Osteoblast (primary cell): ENCODE results near the gene GLRX. TPM values are rescaled to one million over a fixed set of nuclear protein-coding genes. Genes with fewer than 3 reads are reported as not detected.

ENCODE experiments used
- DNase-seq: peaks from one replicate; pipeline ENCODE4 v3.0.0; 2011; ENCODE audit warnings: low spot score, mixed read lengths; ENCODE audit not compliant: insufficient read length; ENCODE audit errors: missing footprints
- H2AFZ ChIP-seq: 2 replicates; pipeline ENCODE4 v1.6.0; 2011; ENCODE audit warnings: mild to moderate bottlenecking, low read length
- H3K27ac ChIP-seq: 2 replicates; pipeline ENCODE4 v1.5.1; 2011; ENCODE audit warnings: mild to moderate bottlenecking, low read depth, low read length, moderate library complexity
- H3K27me3 ChIP-seq: 2 replicates; pipeline ENCODE4 v1.6.0; 2012; ENCODE audit warnings: mild to moderate bottlenecking, control low read depth, inconsistent platforms, low read length, moderate library complexity; ENCODE audit not compliant: insufficient read depth
- H3K36me3 ChIP-seq: 2 replicates; pipeline ENCODE4 v1.5.1; 2011; ENCODE audit warnings: mild to moderate bottlenecking, low read length, control low read depth, moderate library complexity; ENCODE audit not compliant: insufficient read depth
- H3K4me1 ChIP-seq: 2 replicates; pipeline ENCODE4 v1.5.1; 2011; ENCODE audit warnings: mild to moderate bottlenecking, low read length, control low read depth, moderate library complexity; ENCODE audit not compliant: insufficient read depth
- H3K4me2 ChIP-seq: 2 replicates; pipeline ENCODE4 v1.6.0; 2011; ENCODE audit warnings: mild to moderate bottlenecking, low read length; ENCODE audit not compliant: insufficient read depth
- H3K4me3 ChIP-seq: fragments of 200-600 bp; sonication (generic); 3 replicates; pipeline ENCODE4 v1.5.1; 2012; ENCODE audit warnings: mild to moderate bottlenecking, low read length, inconsistent platforms; ENCODE audit not compliant: insufficient read depth
- H3K79me2 ChIP-seq: 2 replicates; pipeline ENCODE4 v1.6.0; 2012; ENCODE audit warnings: mild to moderate bottlenecking, low read length, control low read depth, inconsistent platforms; ENCODE audit not compliant: insufficient read depth
- H3K9me3 ChIP-seq: 2 replicates; pipeline ENCODE4 v1.5.1; 2011; ENCODE audit warnings: low read depth, low read length, control low read depth
- H4K20me1 ChIP-seq: 2 replicates; pipeline ENCODE4 v1.6.0; 2012; ENCODE audit warnings: mild to moderate bottlenecking, low read length, control low read depth; ENCODE audit not compliant: insufficient read depth
- CTCF ChIP-seq: IDR thresholded peaks from 2 replicates; pipeline ENCODE4 v1.5.1; 2011; ENCODE audit warnings: mild to moderate bottlenecking, low read depth, low read length, moderate library complexity; ENCODE audit errors: extremely low read depth
- total RNA-seq: library from RNA; depleted of rRNA; stranded (reverse); fragments of >200 nt; gene quantifications from 2 replicates; pipeline ENCODE4 v1.2.3, GENCODE V29; 2012

Gene GLRX
- total RNA-seq, 1 donor: 59.0 TPM

- Histone ChIP-seq H4K20me1 (peaks cover 17% of the 10 kb centered on the region), H3K9me3 (no peaks in the 10 kb centered on the region), H3K4me3 (peak overlapping the region; percentile 82), H3K79me2 (peaks cover 53% of the 10 kb centered on the region), H3K27ac (peak overlapping the region; percentile 98), H2AFZ (peak overlapping the region; percentile 75), H3K36me3 (peaks cover 2% of the 10 kb centered on the region), H3K27me3 (no peaks in the 10 kb centered on the region), H3K4me2 (peak overlapping the region; percentile 98), H3K4me1 (peaks cover 59% of the 10 kb centered on the region)
- TF ChIP-seq CTCF: no peak
- DNase-seq: no peak
Observed at GRCh38 chr5:95822043-95822541, 434 bp downstream of the GLRX start.

- peaks cover 23% of the 10 kb centered on the region for H4K20me1 ChIP-seq
- H3K79me2 ChIP-seq: peaks cover 60% of the 10 kb centered on the region
- H3K4me3 ChIP-seq: peak overlapping the region; percentile 82
- H3K9me3 ChIP-seq: no peaks in the 10 kb centered on the region
- TF ChIP-seq CTCF: no peak
- peak overlapping the region; percentile 98 for H3K27ac ChIP-seq
- H3K4me1 ChIP-seq: peaks cover 60% of the 10 kb centered on the region
- H3K36me3 ChIP-seq: peaks cover 9% of the 10 kb centered on the region
- no peaks in the 10 kb centered on the region for H3K27me3 ChIP-seq
- no peak overlapping the region for H2AFZ ChIP-seq
- DNase-seq: no peak
- peak overlapping the region; percentile 98 for H3K4me2 ChIP-seq
Observed at GRCh38 chr5:95821110-95822021, 1.2 kb downstream of the GLRX start.

- Histone ChIP-seq H3K27ac (peak overlapping the region; percentile 61), H3K9me3 (no peaks in the 10 kb centered on the region), H4K20me1 (peaks cover 27% of the 10 kb centered on the region), H3K4me2 (peak overlapping the region; percentile 73), H3K36me3 (peaks cover 32% of the 10 kb centered on the region), H3K27me3 (no peaks in the 10 kb centered on the region), H3K4me1 (peaks cover 48% of the 10 kb centered on the region), H3K4me3 (peak overlapping the region; percentile 29), H3K79me2 (peaks cover 74% of the 10 kb centered on the region), H2AFZ (no peak overlapping the region)
- DNase-seq: no peak
- no peak for TF ChIP-seq CTCF
Observed at GRCh38 chr5:95818181-95819147, 4.1 kb downstream of the GLRX start.
